ENCODE data around the gene UBE2H.

UBE2H gene

GRCh38 chr7:129950191-129950932 is 2.4 kb downstream of the UBE2H start:
- DNase-seq: no peak

- DNase-seq: no peak
Measured at GRCh38 chr7:129949292-129950133, 3.2 kb downstream of the UBE2H start.

GRCh38 chr7:129948877-129949291 is 3.9 kb downstream of the UBE2H start:
- DNase-seq: peak; percentile 45

- DNase-seq: no peak
Measured at GRCh38 chr7:129948338-129948737, 4.4 kb downstream of the UBE2H start.

GRCh38 chr7:129947701-129948100 is 5.1 kb downstream of the UBE2H start:
- DNase-seq: no peak

- DNase-seq: no peak
Measured at GRCh38 chr7:129947049-129947448, 5.7 kb downstream of the UBE2H start.

GRCh38 chr7:129946282-129946681 is 6.5 kb downstream of the UBE2H start:
- no peak for DNase-seq

GRCh38 chr7:129943352-129943751 is 9.4 kb downstream of the UBE2H start:
- no peak for DNase-seq

- DNase-seq: no peak
Measured at GRCh38 chr7:129940329-129940728, 12.4 kb downstream of the UBE2H start.

GRCh38 chr7:129939881-129940280 is 12.9 kb downstream of the UBE2H start:
- DNase-seq: no peak

GRCh38 chr7:129933627-129934026 is 19.1 kb downstream of the UBE2H start:
- DNase-seq: no peak

- DNase-seq: no peak
Measured at GRCh38 chr7:129926618-129927017, 26.1 kb downstream of the UBE2H start.

- DNase-seq: no peak
Measured at GRCh38 chr7:129925416-129926002, 27.3 kb downstream of the UBE2H start.

GRCh38 chr7:129924602-129925001 is 28.2 kb downstream of the UBE2H start:
- DNase-seq: no peak

- no peak for DNase-seq
Measured at GRCh38 chr7:129923709-129924108, 29.1 kb downstream of the UBE2H start.

- no peak for DNase-seq
Measured at GRCh38 chr7:129919492-129919891, 33.3 kb downstream of the UBE2H start.

- DNase-seq: no peak
Measured at GRCh38 chr7:129918922-129919321, 33.8 kb downstream of the UBE2H start.

GRCh38 chr7:129917934-129918333 is 34.8 kb downstream of the UBE2H start:
- DNase-seq: no peak

- no peak for DNase-seq
Measured at GRCh38 chr7:129914536-129915272, 38.1 kb downstream of the UBE2H start.

- no peak for DNase-seq
Measured at GRCh38 chr7:129913428-129913827, 39.3 kb downstream of the UBE2H start.

- DNase-seq: no peak
Measured at GRCh38 chr7:129911790-129912189, 41.0 kb downstream of the UBE2H start.

GRCh38 chr7:129909669-129910068 is 43.1 kb downstream of the UBE2H start:
- DNase-seq: no peak

- DNase-seq: no peak
Measured at GRCh38 chr7:129908181-129908580, 44.6 kb downstream of the UBE2H start.

Measured in 8988T (cell line).